ENCODE results near the gene DCP1A. TPM values are rescaled to one million over a fixed set of nuclear protein-coding genes. Genes with fewer than 3 reads are reported as not detected.

The DCP1A gene
- total and polyA plus RNA-seq, 2 experiments from 2014 or later, result 19.3 to 32.0 TPM

- peak overlapping the region; percentile 89 for H3K27ac Mint-ChIP-seq
These were observed 104.7 kb downstream of the DCP1A start for GRCh38 chr3:53242642-53243041.

More at GRCh38 chr3:53242642-53243041, 104.7 kb downstream of the DCP1A start:
- Histone ChIP-seq H3K36me3 (ENCODE audit: insufficient read depth) (peaks cover 46% of the 10 kb centered on the region), H3K27ac (ENCODE audit: low read depth) (peak overlapping the region; percentile 50; the same call in 1 of the 2 replicates), H3K79me2 (replicated peaks; ENCODE audit: insufficient read depth) (peaks cover 96% of the 10 kb centered on the region), H3K9me2 (ENCODE audit: insufficient read depth) (no peaks in the 10 kb centered on the region), H3K4me2 (no peak overlapping the region; the same call in 1 of the 2 replicates), H3K4me3 (no peak overlapping the region), H4K20me1 (replicated peaks; ENCODE audit: insufficient read depth) (peaks cover 91% of the 10 kb centered on the region), H3F3A (replicated peaks; ENCODE audit: low read depth) (peaks cover 36% of the 10 kb centered on the region), H3K27me3 (ENCODE audit: insufficient read depth) (no peaks in the 10 kb centered on the region), H2AFZ (no peak overlapping the region), H3K4me1 (ENCODE audit: insufficient read depth) (peaks cover 47% of the 10 kb centered on the region)
- no peak overlapping the region for H3K4me3 Mint-ChIP-seq
- DNase-seq (ENCODE audit: low spot score), result no peak
- ATAC-seq, result no peak
- H3K4me1 Mint-ChIP-seq, result peaks cover 63% of the 10 kb centered on the region
- H3K27me3 Mint-ChIP-seq (ENCODE audit: insufficient read depth, low read depth, poor library complexity), result peaks cover 13% of the 10 kb centered on the region
- H3K36me3 Mint-ChIP-seq (ENCODE audit: low read depth), result peaks cover 86% of the 10 kb centered on the region
- no peak for TF ChIP-seq JUNB (IDR thresholded peaks at IDR 0.05; ENCODE audit: unreplicated experiment)
- no peak for TF ChIP-seq REST (IDR thresholded peaks at IDR 0.05; ENCODE audit: unreplicated experiment)
- TF ChIP-seq CREB1 (CRISPR knock-in tag; IDR thresholded peaks at IDR 0.05; ENCODE audit: low read depth), result no peak
- no peak for TF ChIP-seq ETS1 (IDR thresholded peaks at IDR 0.05)
- TF ChIP-seq ZNF114 (CRISPR knock-in tag; IDR thresholded peaks at IDR 0.05), result no peak
- no peak for TF ChIP-seq ZNF462 (CRISPR knock-in tag; IDR thresholded peaks at IDR 0.05)
- no peak for TF ChIP-seq NANOG (IDR thresholded peaks at IDR 0.05; ENCODE audit: borderline replicate concordance)
- no peak for TF ChIP-seq CTCF (conservative IDR thresholded peaks at IDR 0.05; ENCODE audit: low read depth in 2 of 2)
- no peak for TF ChIP-seq STAT1 (IDR thresholded peaks at IDR 0.05; ENCODE audit: unreplicated experiment)
- no peak for TF ChIP-seq EZH2phosphoT487 (IDR thresholded peaks at IDR 0.05; ENCODE audit: unreplicated experiment)
- no peak for TF ChIP-seq ZNF331 (CRISPR knock-in tag; IDR thresholded peaks at IDR 0.05; ENCODE audit: low read depth)
- no peak for TF ChIP-seq POLR2AphosphoS5 (IDR thresholded peaks at IDR 0.05; ENCODE audit: low read depth)
- no peak for TF ChIP-seq EZH2 (IDR thresholded peaks at IDR 0.05; ENCODE audit: low read depth, unreplicated experiment)
- H3K9me3 Mint-ChIP-seq, result no peaks in the 10 kb centered on the region

Measured in GM23338 (cell line).